K562 (cell line): ENCODE results near the gene VGLL3. TPM values are rescaled to one million over a fixed set of nuclear protein-coding genes. Genes with fewer than 3 reads are reported as not detected.

Experiments used
- ATAC-seq: fragments of 200-7000 bp; cut with Tn5 transposase; 3 replicates; pipeline ENCODE4 v1.9.1; 2020; ENCODE audit warnings: moderate library complexity
- BruUV-seq: library from RNA; stranded (reverse); fragments of 400-500 nt; replicated peaks from 2 replicates; lab custom pipeline; 2021; lab: Mats Ljungman, UMichigan
- CTCF ChIA-PET: fragments of 300-600 bp; formaldehyde crosslinking; extraction: SDS; loops from one replicate; lab custom pipeline; 2021; ENCODE audit warnings: low intra/inter-chr PET ratio; lab: Yijun Ruan, JAX
- POLR2A ChIA-PET: fragments of 300-600, 350-650 bp; sonication (Branson Sonifier 250); formaldehyde crosslinking; extraction: SDS; loops from one replicate; lab custom pipeline; 2021; ENCODE audit warnings: antibody characterized with exemption, inconsistent platforms; lab: Yijun Ruan, JAX
- DNase-seq, 4 experiments: peaks; one replicate each; pipeline versions ENCODE4 v3.0.0 to v3.0.0-alpha.2; 2011 to 2018; ENCODE audit warnings: low spot score in 3 of 4, mixed read lengths in 3 of 4; ENCODE audit errors: extremely low read depth in 1 of 4
- FAIRE-seq: peaks from 2 replicates; lab custom pipeline; 2011; peaks lifted over from hg19 to GRCh38; lab: Jason Lieb, UNC
- H2AFZ ChIP-seq: 2 replicates; pipeline ENCODE4 v1.6.0; 2011; ENCODE audit warnings: low read depth, low read length, control low read depth, inconsistent platforms
- H3K27ac ChIP-seq: fragments of 200-600 bp; 3 replicates; pipeline ENCODE4 v1.8.0; 2011; ENCODE audit warnings: low read depth, mild to moderate bottlenecking, control low read depth, inconsistent platforms, low read length, moderate library complexity, mixed read lengths; ENCODE audit errors: extremely low read depth
- H3K27me3 ChIP-seq, 2 experiments: fragments of 300-600 bp in 1 of 2; 2 replicates in 1 of 2; 3 replicates in 1 of 2; pipeline versions ENCODE4 v1.6.0 to v1.8.0; 2011; ENCODE audit warnings: inconsistent platforms in 2 of 2, low read length in 2 of 2, mild to moderate bottlenecking in 1 of 2, mixed read lengths in 1 of 2, moderate library complexity in 1 of 2; ENCODE audit not compliant: control insufficient read depth in 2 of 2, insufficient read depth in 2 of 2
- H3K36me3 ChIP-seq: fragments of 300-600 bp; 3 replicates; pipeline ENCODE4 v1.8.0; 2011; ENCODE audit warnings: mild to moderate bottlenecking, low read length, inconsistent platforms; ENCODE audit not compliant: control insufficient read depth, insufficient read depth
- H3K4me1 ChIP-seq, 2 experiments: fragments of 200-600 bp in 1 of 2; replicated peaks in 1 of 2; 2 replicates in 1 of 2; 3 replicates in 1 of 2; pipeline versions ENCODE4 v1.5.1 to v1.8.0; 2011; ENCODE audit warnings: inconsistent platforms in 2 of 2, low read length in 2 of 2, mild to moderate bottlenecking in 1 of 2, mixed read lengths in 1 of 2, moderate library complexity in 1 of 2; ENCODE audit not compliant: control insufficient read depth in 2 of 2, insufficient read depth in 2 of 2
- H3K4me2 ChIP-seq: 2 replicates; pipeline ENCODE4 v1.6.1; 2011; ENCODE audit warnings: low read length, control low read depth, inconsistent platforms, mixed read lengths; ENCODE audit not compliant: insufficient read depth
- H3K4me3 ChIP-seq: fragments of 200-600 bp; sonication (generic), shearing (Covaris generic); 2 replicates; pipeline ENCODE4 v1.5.1; 2016; ENCODE audit warnings: control low read depth, inconsistent platforms
- H3K79me2 ChIP-seq: fragments of 200-600 bp; 3 replicates; pipeline ENCODE4 v1.8.0; 2011; ENCODE audit warnings: low read length, inconsistent platforms; ENCODE audit not compliant: control insufficient read depth, insufficient read depth
- H3K9ac ChIP-seq, 2 experiments: 2 replicates each; pipeline versions ENCODE4 v1.6.0 to v1.6.1; 2011; ENCODE audit warnings: low read depth in 2 of 2, low read length in 2 of 2, control low read depth in 1 of 2, inconsistent platforms in 1 of 2, mild to moderate bottlenecking in 1 of 2, mixed read lengths in 1 of 2; ENCODE audit not compliant: insufficient read depth in 1 of 2
- H3K9me1 ChIP-seq: one replicate; pipeline ENCODE4 v1.6.0; 2011; ENCODE audit warnings: inconsistent platforms, mild to moderate bottlenecking, low read length, moderate library complexity; ENCODE audit not compliant: control insufficient read depth, insufficient read depth
- H3K9me3 ChIP-seq: replicated peaks from 2 replicates; pipeline ENCODE4 v1.5.1; 2011; ENCODE audit warnings: low read depth, low read length, inconsistent platforms; ENCODE audit not compliant: control insufficient read depth, insufficient read depth
- H4K20me1 ChIP-seq: replicated peaks from 2 replicates; pipeline ENCODE4 v1.6.1; 2011; ENCODE audit warnings: low read length, inconsistent platforms, mixed read lengths; ENCODE audit not compliant: control insufficient read depth, insufficient read depth
- CBX8 ChIP-seq: fragments of 200-600 bp; sonication (generic); IDR thresholded peaks from 2 replicates; pipeline ENCODE4 v1.6.1; 2012; ENCODE audit warnings: borderline replicate concordance, mixed run types, low read depth, mild to moderate bottlenecking, moderate library complexity, mixed read lengths, low read length, control low read depth, inconsistent platforms; ENCODE audit not compliant: poor library complexity, severe bottlenecking; ENCODE audit errors: extremely low read depth
- DIDO1 ChIP-seq: fragments of 450-650 bp; IDR thresholded peaks from 2 replicates; pipeline ENCODE4 v1.6.1; 2016; ENCODE audit warnings: low read depth, missing biosample characterization, missing genetic modification characterization
- NCOA2 ChIP-seq, 2 experiments: fragments of 450-650 bp; IDR thresholded peaks; 2 replicates each; pipeline ENCODE4 v1.6.1; 2018; ENCODE audit warnings: mild to moderate bottlenecking in 2 of 2, moderate library complexity in 1 of 2; ENCODE audit not compliant: partially characterized antibody in 2 of 2
- SAP30 ChIP-seq: fragments of 200-600 bp; sonication (generic); IDR thresholded peaks from 2 replicates; pipeline ENCODE4 v1.6.1; 2012; ENCODE audit warnings: borderline replicate concordance, low read depth, mild to moderate bottlenecking, moderate library complexity, low read length, control low read depth, inconsistent platforms; ENCODE audit not compliant: insufficient read depth, poor library complexity, severe bottlenecking
- SIX5 ChIP-seq, 2 experiments: IDR thresholded peaks; 2 replicates each; pipeline ENCODE4 v1.6.1; 2011; ENCODE audit warnings: low read length in 2 of 2, borderline replicate concordance in 1 of 2, low read depth in 1 of 2, mild to moderate bottlenecking in 1 of 2, moderate library complexity in 1 of 2; ENCODE audit not compliant: insufficient read depth in 1 of 2
- SP1 ChIP-seq: sonication (generic); formaldehyde crosslinking; IDR thresholded peaks from 2 replicates; pipeline ENCODE4 v1.8.1; 2022; ENCODE audit warnings: mild to moderate bottlenecking, missing genetic modification reagents
- SRSF1 ChIP-seq: fragments of 200-400 bp; formaldehyde crosslinking; IDR thresholded peaks from 2 replicates; pipeline ENCODE4 v1.6.1; 2017; ENCODE audit warnings: mild to moderate bottlenecking, low read depth, low read length, moderate library complexity
- TARDBP ChIP-seq: fragments of 450-650 bp; IDR thresholded peaks from 2 replicates; pipeline ENCODE4 v1.6.1; 2016
- WGBS: fragments of 100-300 bp; shearing (Covaris generic); methylation state at CpG from one replicate; pipeline ENCODE4 v1.1.6; 2016; ENCODE audit warnings: low coverage, mixed read lengths; ENCODE audit not compliant: insufficient coverage; ENCODE audit errors: missing lambda C conversion rate; 5-methylcytosine and 5-hydroxymethylcytosine counted together
- in situ Hi-C: fragments of 300-500 bp; cut with MboI; formaldehyde crosslinking; loops from 4 replicates; pipeline ENCODE4 v1.15.0; 2018; ENCODE audit warnings: inconsistent platforms, mixed read lengths
- intact Hi-C: fragments of 100-400 bp; cut with micrococcal nuclease; formaldehyde crosslinking; loops from 2 replicates; pipeline ENCODE4 v1.14.2; 2022
- polyA plus RNA-seq, 8 experiments: library from polyadenylated mRNA; depleted of rRNA in 4 of 8; stranded (reverse) in 5 of 8; unstranded in 3 of 8; fragments of >200 nt; fragmentation: Nextera tagmentation in 2 of 8; fragmentation: Illumina TruSeq in 1 of 8; extraction: Ambion mirVana in 2 of 8; extraction: Trizol in 1 of 8; gene quantifications; 2 replicates each; pipeline versions ENCODE4 v1.2.1 to v1.2.3, GENCODE V29; 2011 to 2014; ENCODE audit warnings: inconsistent platforms in 1 of 8, missing spikeins in 1 of 8
- total RNA-seq, 7 experiments: library from RNA; depleted of rRNA in 6 of 7; stranded (reverse); fragments of >200 nt in 6 of 7; fragmentation: Illumina TruSeq in 2 of 7; extraction: Trizol in 2 of 7; gene quantifications; 2 replicates each; pipeline versions ENCODE4 v1.2.1 to v1.2.3, GENCODE V29; 2011 to 2021; ENCODE audit warnings: low replicate concordance in 1 of 7
- TF ChIP-seq, protein P1 (sequence below): fragments of 250-450 bp; sonication (Bioruptor Pico); IDR thresholded peaks from 2 replicates; pipeline ENCODE4 v1.8.0; 2021; ENCODE audit warnings: moderate library complexity, mild to moderate bottlenecking, inconsistent platforms
- TF ChIP-seq, protein P2 (sequence below): sonication (generic); formaldehyde crosslinking; IDR thresholded peaks from 2 replicates; pipeline ENCODE4 v1.8.0; 2022; ENCODE audit warnings: missing genetic modification reagents, mild to moderate bottlenecking, borderline replicate concordance
- TF ChIP-seq, protein P3 (sequence below): fragments of 250-450 bp; sonication (Bioruptor Pico); IDR thresholded peaks from 2 replicates; pipeline ENCODE4 v1.8.0; 2021; ENCODE audit warnings: mild to moderate bottlenecking, moderate library complexity

Gene VGLL3
- total and polyA plus RNA-seq, 9 of the 15 experiments (the other 6 are each of a cell fraction or from before 2014, with no cell fraction given): under 0.01 to 0.09 (median 0.04) TPM; not detected in 6

DNA sequence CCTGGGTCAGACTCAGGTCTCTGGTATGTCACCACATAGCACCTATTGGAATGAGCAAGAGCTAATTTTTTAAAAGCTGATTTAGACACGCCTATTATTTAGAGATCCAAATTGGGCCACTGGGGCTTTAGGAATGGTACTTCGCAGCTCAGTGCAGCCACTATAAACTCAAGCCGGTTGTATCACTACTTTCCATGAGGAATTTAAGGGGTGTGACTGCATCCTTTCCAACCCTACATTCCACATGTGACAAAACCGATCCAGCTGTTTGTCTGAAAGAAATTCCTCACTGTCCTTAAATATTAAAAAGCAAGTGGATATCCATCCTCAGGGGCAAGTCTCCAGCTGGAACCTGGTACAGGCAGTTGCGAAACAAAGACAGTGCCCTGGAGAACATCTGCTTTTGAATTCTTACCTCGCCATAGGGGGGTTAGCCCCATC, 12.8 kb downstream of the VGLL3 start:
- WGBS: 5% methylated on average over 6 of the region's 6 CpGs
- intact Hi-C loops: no loop called here
- Histone ChIP-seq H2AFZ (no peak overlapping the region), H3K27me3 (no peaks in the 10 kb centered on the region), H4K20me1 (no peaks in the 10 kb centered on the region), H3K36me3 (no peaks in the 10 kb centered on the region), H3K4me3 (no peak overlapping the region), H3K79me2 (no peaks in the 10 kb centered on the region), H3K9ac (no peak overlapping the region), H3K27ac (no peak overlapping the region), H3K4me2 (no peak overlapping the region), H3K9me3 (no peaks in the 10 kb centered on the region), H3K9me1 (no peaks in the 10 kb centered on the region), H3K4me1 (no peaks in the 10 kb centered on the region)
- ATAC-seq: no peak
- no TSS peak for BruUV-seq
- ChIA-PET CTCF (no interaction called here), POLR2A (no interaction called here)
- DNase-seq: no peak
- TF ChIP-seq SRSF1 (no peak), CBX8 (no peak)
- no peak for FAIRE-seq
- in situ Hi-C loops: no loop called here

DNA sequence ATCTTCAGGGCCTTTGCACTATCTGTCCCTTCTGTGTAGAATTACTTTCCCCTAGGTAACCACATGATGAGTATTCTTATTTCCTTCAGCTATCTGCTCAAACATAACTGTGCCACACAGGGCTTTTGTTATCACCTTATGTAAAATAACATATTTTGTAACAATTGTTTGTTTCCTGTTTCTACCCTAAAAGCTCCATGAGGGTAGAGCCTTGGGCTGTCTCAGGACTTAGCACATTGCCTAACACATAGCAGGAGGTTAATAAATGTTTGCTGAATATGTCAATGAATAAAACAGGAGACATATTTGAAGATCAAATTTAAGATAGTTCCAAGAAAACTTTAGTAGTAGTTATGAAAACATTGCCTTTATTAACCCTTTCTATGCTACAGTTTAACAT, 14.7 kb downstream of the VGLL3 start:
- no peak for DNase-seq
- intact Hi-C loops (no loop called here), in situ Hi-C loops (no loop called here)
- Histone ChIP-seq H3K9me3 (no peaks in the 10 kb centered on the region), H3K4me2 (no peak overlapping the region), H4K20me1 (no peaks in the 10 kb centered on the region), H3K79me2 (no peaks in the 10 kb centered on the region), H3K4me1 (no peaks in the 10 kb centered on the region), H3K27me3 (no peaks in the 10 kb centered on the region), H3K4me3 (no peak overlapping the region), H3K9ac (no peak overlapping the region), H3K9me1 (no peaks in the 10 kb centered on the region), H2AFZ (no peak overlapping the region), H3K36me3 (no peaks in the 10 kb centered on the region), H3K27ac (no peak overlapping the region)
- CTCF ChIA-PET: no interaction called here
- FAIRE-seq: no peak
- no peak for ATAC-seq
- POLR2A ChIA-PET: no interaction called here
- BruUV-seq: no TSS peak
- TF ChIP-seq, protein P1, sequence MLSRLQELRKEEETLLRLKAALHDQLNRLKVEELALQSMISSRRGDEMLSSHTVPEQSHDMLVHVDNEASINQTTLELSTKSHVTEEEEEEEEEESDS (CRISPR knock-in tag): no peak
- no peak for TF ChIP-seq SP1 (CRISPR knock-in tag)
- TF ChIP-seq, protein P2, sequence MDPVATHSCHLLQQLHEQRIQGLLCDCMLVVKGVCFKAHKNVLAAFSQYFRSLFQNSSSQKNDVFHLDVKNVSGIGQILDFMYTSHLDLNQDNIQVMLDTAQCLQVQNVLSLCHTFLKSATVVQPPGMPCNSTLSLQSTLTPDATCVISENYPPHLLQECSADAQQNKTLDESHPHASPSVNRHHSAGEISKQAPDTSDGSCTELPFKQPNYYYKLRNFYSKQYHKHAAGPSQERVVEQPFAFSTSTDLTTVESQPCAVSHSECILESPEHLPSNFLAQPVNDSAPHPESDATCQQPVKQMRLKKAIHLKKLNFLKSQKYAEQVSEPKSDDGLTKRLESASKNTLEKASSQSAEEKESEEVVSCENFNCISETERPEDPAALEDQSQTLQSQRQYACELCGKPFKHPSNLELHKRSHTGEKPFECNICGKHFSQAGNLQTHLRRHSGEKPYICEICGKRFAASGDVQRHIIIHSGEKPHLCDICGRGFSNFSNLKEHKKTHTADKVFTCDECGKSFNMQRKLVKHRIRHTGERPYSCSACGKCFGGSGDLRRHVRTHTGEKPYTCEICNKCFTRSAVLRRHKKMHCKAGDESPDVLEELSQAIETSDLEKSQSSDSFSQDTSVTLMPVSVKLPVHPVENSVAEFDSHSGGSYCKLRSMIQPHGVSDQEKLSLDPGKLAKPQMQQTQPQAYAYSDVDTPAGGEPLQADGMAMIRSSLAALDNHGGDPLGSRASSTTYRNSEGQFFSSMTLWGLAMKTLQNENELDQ (CRISPR knock-in tag): no peak
- TF ChIP-seq TARDBP: no peak
- no peak for TF ChIP-seq SIX5 (IDR thresholded peaks at IDR 0.05; ENCODE audit: borderline replicate concordance in 1 of 2, insufficient read depth in 1 of 2, low read depth in 1 of 2, low read length in 2 of 2)
- TF ChIP-seq, protein P3, sequence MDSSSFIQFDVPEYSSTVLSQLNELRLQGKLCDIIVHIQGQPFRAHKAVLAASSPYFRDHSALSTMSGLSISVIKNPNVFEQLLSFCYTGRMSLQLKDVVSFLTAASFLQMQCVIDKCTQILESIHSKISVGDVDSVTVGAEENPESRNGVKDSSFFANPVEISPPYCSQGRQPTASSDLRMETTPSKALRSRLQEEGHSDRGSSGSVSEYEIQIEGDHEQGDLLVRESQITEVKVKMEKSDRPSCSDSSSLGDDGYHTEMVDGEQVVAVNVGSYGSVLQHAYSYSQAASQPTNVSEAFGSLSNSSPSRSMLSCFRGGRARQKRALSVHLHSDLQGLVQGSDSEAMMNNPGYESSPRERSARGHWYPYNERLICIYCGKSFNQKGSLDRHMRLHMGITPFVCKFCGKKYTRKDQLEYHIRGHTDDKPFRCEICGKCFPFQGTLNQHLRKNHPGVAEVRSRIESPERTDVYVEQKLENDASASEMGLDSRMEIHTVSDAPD (CRISPR knock-in tag): no peak
- TF ChIP-seq NCOA2 (IDR thresholded peaks at IDR 0.05; ENCODE audit: partially characterized antibody in 2 of 2): no peak
- no peak for TF ChIP-seq SAP30
- TF ChIP-seq DIDO1 (tag): no peak
